Effector CD8-positive, alpha-beta T cell (primary cell): ENCODE results near the gene MEAF6.
"Not testable (repeated sequence)": the region's sequence is repeated elsewhere in the genome, so short reads cannot be mapped to it uniquely, and the experiment has no call there.

Source experiments
- DNase-seq: peaks from one replicate; lab custom pipeline; 2025; lab: John Stamatoyannopoulos, UW

Gene MEAF6

DNA sequence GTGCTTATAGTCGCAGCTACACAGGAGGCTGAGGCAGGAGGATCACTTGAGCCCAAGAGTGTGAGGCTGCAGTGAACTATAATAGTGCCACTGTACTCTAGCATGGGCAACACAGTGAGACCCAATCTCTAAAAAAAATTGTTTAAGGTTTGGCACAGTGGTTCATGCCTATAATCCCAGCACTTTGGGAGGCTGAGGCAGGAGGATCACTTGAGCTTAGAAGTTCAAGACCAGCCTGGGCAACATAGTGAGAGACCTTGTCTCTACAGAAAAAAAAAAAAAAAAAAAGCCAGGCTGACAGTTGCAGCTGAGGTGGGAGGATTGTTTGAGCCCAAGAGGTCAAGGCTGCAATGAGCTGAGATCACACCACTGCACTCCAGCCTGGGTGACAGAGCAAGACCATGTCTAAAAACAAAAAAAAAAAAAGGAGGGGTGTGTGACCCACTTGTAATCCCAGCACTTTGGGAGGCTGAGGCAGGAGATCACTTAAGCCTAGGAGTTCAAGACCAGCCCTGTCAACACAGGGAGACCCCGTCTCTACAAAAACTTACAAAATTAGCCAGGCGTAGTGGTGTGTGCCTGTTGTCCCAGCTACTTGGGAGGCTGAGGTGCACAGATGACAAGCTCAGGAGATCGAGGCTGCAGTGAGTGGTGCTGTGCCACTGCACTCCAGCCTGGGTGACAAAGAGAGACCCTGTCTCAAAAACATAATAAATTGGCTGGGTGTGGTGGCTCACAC, 18.0 kb upstream of the MEAF6 start:
- DNase-seq: not testable (repeated sequence)

DNA sequence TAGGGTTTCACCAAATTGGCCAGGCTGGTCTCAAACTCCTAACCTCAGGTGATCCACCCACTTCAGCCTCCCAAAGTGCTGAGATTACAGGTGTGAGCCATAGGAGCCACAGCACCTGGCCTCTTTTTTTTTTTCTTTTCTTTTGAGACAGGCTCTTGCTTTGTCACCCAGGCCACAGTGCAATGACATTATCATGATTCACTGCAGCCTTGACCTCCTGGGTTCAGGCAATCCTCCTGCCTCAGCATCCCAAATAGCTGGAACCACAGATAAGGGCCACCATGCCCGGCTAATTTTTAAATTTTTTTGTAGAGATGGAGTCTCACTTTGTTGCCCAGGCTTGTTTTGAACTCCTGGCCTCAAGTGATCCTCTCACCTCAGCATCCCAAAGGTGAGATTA, 15.3 kb upstream of the MEAF6 start:
- DNase-seq: not testable (repeated sequence)

DNA sequence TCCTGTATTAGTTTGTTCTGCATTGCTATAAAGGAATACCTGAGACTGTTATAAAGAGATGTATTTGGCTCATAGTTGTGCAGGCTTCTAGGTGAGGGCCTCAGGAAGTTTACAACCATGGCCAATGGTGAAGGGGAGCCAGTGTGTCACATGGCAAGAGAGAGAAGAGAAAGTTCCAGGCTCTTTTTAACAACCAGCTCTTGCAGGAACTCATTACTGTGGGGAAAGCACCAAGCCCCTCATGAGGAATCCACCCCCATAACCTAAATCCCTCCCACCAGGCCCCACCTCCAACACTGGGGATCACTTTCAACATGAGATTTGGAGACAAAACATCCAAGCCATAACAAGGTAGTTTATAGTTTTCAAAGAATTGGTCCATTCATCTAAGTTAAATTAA, 5.0 kb upstream of the MEAF6 start:
- DNase-seq: no peak

DNA sequence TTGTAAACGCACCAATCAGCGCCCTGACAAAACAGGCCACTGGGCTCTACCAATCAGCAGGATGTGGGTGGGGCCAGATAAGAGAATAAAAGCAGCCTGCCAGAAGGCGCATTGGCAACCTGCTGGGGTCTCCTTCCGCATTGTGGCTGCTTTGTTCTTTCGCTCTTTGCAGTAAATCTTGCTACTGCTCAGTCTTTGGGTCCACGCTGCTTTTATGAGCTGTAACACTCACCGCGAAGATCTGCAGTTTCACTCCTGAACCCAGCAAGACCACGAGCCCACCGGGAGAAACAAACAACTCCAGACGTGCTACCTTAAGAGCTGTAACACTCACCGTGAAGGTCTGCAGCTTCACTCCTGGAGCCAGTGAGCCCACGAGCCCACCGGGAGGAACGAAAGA, 4.4 kb upstream of the MEAF6 start:
- peak; percentile 50 for DNase-seq

DNA sequence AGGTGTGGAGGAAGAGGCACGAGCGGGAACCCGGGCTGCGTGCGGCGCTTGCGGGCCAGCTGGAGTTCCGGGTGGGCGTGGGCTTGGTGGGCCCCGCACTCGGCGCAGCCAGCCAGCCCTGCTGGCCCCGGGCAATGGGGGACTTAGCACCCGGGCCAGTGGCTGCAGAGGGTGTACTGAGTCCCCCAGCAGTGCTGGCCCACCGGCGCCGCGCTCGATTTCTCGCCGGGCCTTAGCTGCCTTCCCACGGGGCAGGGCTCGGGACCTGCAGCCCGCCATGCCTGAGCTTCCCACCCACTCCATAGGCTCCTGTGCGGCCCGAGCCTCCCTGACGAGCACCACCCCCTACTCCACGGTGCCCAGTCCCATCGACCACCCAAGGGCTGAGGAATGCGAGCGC, 3.7 kb upstream of the MEAF6 start:
- DNase-seq: not testable (repeated sequence)

DNA sequence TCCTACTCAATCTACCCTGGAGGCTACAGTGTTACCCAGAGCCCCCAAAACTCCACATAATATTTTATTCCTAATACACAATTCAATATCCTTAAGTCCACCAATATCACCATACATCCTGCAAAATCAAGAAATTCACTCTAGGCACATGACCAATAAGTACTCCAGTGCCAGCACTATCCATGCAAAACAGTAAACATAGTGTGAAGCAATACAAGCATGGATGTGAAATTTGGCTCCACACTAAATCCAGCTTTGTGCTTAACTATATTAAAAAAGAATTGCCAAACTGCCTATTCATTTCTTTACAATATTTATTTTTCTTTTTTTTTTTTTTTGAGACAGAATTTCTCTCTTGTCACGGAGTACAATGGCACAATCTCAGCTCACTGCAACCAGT, 3.0 kb upstream of the MEAF6 start:
- DNase-seq: no peak

DNA sequence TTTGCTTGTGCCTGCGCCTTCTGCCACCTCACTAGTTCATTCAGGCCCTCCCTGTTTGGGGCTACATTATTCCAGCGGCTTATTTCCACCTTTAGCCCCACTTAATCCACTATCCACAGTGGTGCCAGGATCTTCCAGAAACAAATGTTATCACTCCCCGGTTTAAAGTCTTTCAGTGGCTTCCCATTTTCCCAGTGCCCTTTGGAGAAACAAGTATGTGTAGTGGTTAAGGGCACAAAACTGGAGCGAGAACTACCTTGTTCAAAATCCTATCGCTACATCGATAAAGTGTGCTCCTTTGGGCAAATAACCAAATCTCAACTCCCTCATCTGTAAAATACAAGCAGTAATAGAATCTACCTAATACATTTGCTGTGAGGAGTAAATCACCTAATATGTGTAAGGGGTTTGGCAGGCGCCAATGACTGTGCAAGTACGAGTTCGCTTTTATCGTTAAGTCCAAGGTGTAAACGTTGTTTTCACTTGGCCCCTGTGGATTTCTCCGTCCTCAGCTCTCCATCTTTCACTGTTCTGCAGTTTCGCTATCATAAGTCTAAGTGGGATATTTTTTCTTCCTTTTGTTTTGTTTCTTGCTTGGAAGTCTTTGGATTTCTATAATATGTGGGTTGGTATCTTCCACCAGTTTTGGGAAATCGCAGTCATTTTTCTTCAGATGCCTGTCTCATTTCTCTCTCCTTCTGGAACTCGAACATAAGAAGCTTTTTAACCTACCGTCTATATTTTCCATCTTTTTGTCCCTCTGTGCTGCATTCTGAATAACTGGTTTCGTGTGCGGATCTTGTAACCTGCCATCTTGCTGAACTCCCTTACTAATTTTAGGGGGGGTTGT, 844 bp upstream of the MEAF6 start:
- no peak for DNase-seq

DNA sequence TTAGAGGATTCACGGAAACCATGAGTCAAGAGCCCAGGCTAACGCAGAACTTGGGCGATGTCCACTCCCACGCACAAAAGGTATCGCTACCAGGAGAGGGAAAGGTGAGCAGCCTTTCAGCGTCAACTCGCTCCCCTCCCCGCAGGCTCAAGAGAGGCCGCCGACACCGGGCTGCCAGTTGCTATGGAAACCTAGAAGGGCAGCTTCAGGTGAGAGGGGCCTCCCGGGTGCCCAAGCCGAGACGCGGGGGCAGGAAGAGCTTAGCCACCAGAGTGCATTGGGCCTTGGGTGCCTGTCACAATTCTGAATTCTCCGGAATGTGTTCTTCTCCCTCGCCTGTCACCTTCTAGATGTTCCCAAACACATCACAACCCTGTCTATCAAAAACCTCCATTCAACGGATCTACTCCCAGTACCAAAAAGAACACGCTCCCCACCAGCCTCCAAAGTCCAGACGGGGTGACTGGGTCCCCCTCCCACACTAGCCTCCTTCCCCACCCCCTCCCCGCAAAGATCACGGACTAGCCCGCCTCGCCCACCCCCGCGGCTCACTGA, 694 bp downstream of the MEAF6 start:
- peak; percentile 15 for DNase-seq

DNA sequence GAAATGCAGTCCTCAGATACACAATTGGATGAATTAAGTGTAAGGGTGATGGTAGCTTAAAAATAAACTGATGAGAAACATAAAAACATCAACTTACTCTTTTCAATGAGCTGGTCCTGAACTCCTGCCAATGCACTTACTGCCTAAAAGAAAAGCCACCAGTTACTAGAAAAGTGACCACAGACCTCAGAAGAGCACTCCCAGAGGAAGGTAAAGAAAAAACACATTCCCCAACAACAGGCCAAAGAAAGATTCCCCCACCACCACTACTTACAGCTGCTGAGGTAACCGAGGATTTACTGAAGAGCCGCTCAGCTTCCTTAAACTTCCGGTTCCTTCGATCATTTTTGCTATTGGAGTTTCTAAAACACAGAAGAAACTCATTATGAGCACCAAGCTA, 5.4 kb downstream of the MEAF6 start:
- DNase-seq: no peak

DNA sequence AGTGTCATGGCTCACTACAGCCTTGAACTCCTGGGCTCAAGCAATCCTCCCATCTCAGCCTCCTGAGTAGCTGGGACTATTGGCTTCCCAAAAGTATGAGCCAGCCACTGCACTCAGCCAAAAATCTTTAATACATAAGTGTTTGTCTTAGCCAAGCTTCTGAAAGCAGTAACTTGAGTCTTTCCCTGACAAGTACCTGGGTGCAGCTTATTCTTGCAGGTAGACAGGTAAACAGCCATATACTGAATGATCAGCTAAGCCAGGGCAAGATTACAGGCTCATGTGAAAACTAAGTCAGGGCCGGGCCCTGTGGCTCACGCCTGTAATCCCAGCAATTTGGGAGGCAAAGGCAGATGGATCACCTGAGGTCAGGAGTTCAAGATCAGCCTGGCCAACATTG, 7.8 kb downstream of the MEAF6 start:
- no peak for DNase-seq

DNA sequence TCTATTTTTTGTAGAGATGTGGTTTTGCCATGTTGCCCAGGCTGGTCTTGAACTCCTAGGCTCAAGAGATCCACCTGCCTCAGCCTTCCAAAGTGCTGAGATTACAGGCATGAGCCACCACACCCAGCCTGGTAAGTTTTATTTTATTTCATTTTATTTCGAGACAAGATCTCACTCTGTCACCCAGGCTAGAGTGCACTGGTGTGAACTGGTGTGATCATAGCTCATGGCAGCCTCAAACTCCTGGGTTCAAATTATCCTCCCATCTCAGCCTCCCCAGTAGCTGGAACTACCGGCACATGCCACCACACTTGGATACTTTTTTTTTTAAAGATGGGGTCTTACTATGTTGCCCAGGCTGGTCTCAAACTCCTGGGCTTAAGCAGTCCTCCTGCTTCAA, 11.8 kb downstream of the MEAF6 start:
- not testable (repeated sequence) for DNase-seq

DNA sequence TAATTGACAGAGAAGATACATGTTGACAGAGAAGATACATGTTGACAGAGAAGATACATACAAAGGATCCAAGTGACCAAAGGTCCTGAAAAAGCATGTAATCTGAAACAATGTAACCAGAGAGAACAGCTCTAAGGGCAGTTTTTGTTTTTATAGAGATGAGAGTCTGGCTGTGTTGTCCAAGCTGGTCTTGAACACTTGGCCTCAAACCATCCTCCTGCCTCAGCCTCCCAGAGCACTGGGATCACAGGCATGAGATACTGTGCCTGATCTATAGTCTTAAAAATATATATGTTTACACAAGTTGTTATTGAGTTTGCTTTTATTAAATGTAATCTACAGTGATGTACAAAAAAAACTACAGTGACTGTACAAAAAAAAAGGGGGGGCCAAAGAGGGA, 12.5 kb downstream of the MEAF6 start:
- DNase-seq: no peak

DNA sequence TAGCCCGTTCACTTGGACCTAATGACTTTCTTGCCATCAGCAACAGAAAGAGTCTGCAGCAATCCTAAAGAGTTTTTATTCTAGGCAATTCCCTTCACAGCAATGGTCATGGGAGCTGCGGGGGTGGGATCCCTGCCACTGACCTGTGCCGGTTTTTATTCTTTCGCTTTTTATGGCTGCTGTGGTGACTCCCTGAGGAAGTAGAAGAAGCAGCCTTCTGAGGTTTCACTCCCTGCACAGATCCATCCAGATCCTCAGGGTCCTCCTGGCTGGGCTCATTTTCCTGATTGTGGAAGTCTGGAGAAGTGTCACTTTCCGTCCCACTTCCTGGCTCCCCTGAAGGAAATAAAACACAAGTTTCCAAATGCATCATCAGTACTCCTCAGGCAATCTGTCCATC, 12.9 kb downstream of the MEAF6 start:
- no peak for DNase-seq

DNA sequence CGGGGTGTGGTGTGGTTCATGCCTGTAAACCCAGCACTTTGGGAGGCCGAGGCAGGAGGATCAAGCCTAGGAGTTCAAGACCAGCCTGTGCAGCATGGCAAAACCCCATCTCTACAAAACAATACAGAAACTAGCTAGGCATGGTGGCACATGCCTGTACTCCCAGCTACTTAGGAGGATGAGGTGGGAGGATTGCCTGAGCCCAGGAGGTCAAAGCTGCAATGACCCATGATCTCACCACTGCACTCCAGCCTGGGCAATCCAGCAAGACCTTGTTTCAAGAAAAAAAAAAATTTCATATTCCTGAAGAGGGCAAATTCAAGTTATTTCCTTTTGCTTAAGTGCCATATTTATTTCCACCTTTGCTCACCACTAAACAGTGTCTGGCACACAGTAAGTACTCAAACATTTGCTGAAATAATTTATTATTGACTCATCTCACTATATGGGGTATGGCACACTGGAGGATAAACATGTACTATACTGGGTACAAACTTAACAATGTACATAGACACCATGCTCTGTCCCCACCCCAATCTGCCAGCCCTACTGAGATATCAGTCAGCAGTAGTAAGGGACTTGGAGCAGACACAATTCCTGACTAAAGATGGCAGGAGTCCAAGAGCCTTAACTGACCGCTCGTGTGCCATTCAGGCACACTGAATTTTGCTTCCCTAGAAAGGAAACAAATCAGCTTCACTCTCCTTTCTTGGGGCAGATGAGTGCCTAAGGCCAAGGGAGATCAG, 15.5 kb downstream of the MEAF6 start:
- DNase-seq: no peak

DNA sequence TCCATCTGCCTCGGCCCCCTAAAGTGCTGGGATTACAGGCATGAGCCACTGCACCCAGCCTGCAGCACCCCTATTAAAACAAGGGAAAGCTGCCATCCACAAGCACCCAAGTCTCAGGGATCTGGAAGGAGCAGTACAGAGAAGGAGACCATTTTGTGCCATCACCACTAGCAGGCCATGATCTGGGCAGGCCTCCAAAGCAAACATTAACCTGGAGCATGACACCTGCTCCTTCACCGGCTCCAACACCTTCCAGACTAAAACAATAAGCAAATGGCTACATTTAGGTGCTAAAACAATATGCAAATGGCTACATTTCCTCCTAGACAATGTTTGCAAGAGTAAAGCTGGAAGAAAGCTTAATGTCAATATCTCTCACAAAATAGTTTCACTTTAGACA, 16.7 kb downstream of the MEAF6 start:
- DNase-seq: no peak

DNA sequence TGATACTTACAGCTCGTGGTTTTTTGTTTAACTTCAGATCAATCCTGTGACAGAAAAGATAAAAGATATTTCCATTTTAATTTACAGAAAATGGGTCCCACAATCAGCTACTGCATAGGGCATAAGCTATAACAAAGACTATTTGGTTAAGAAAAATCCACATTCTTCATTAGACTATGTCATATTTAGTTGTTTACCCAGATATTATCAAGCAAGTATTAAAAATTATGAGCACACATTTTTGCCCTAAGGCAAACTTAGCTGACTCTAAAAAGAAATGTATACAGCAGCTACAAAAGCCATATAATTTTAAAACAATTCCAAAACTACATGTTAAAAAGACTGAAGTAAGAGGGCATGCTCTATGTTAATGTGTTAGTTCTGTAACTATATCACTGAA, 18.7 kb downstream of the MEAF6 start:
- no peak for DNase-seq

DNA sequence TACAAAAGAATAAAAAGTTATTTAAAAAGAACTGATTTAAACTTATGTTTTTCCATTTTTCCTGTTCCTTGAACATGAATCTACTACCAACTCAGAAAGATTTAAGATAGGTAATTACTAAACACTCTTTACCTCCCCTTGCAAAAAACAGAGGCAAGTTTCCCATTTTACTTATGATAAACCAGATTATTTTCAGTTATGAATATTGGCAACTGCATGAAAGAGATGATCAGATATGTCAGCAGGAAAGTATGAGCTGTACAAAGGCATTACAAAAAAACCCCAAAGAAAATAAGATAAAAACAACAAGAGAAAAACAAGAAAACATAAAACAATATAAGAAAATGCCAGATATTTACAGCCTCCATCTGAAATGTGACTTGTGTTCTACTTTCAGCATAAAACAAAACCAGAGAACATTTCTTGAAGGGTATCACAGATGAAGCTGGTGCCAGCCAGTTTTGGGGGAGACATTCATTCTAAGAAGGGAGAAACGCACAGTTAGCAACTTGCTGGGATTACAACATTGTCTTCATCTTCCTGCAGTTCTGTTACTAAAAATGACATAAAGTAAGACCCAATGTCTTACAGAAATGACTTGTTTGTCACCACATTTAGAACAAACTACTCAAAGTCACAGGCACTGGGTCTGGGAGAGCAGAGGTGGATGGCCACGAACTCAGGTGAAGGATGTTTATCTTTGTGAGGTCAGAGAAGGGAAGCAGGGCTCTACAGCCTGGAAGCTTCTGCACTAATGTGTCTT, 21.0 kb downstream of the MEAF6 start:
- no peak for DNase-seq

DNA sequence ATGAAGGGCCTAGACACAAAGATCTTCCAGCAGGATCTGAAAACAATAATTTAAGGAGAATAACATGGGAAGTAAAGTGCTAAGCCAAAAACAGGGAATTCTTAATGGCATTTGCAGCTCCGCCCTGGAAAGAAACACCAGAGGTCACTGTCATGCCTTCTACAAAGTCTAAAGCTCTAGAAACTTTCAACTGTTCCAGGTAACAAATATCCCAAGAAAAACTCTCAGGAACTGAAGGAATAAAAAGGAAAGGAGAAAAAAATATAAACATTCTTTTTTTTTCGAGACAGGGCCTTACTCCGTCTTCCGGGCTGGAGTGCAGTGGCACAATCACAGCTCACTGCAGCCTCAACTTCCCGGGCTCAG, 27.0 kb downstream of the MEAF6 start:
- DNase-seq: no peak

DNA sequence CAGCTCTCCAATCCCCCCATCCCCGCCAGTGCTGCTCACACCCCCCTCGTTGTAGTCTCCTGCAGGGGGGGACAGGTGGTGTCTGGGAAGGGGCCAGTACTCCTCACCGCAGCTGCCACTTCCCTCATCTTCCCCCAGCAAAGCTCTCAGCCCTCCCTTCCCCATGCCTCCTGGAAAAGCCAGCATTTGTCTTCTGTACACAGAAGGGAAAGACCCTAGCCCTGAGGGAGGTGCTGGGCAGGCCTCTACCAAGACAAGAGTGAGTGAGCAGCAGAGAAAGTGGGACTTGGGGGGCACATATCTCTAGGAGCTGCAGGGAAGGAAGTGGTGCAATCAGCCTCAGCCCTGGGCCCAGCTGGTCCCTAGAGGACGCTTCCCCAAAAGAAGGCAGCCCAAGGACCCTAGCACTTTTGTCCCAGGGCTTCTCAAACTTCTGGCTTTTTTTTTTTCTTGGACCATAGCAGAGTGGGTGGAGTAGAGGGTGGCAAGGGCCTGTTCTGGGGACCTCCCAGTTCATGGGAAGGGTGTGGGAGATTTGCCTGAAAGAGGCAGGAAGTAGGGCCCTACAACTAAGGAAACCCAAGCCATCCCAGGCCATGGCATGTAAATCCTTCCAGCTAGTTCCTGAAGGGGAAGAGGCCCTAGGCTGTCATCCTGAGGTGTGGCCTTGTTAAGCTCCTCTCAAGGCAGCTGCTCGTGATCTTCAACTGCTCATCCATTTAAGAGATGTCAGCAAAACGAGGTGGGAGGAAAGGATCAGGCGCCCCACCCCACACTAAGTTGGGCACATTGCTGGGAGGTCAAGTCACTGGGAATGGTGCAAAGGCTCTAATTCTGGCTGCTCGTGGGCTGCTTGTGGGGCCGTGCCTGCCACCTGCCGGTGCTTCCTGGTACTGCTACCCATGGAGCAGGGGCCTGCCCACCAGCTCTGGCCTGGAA, 27.6 kb downstream of the MEAF6 start:
- DNase-seq: peak; percentile 71

DNA sequence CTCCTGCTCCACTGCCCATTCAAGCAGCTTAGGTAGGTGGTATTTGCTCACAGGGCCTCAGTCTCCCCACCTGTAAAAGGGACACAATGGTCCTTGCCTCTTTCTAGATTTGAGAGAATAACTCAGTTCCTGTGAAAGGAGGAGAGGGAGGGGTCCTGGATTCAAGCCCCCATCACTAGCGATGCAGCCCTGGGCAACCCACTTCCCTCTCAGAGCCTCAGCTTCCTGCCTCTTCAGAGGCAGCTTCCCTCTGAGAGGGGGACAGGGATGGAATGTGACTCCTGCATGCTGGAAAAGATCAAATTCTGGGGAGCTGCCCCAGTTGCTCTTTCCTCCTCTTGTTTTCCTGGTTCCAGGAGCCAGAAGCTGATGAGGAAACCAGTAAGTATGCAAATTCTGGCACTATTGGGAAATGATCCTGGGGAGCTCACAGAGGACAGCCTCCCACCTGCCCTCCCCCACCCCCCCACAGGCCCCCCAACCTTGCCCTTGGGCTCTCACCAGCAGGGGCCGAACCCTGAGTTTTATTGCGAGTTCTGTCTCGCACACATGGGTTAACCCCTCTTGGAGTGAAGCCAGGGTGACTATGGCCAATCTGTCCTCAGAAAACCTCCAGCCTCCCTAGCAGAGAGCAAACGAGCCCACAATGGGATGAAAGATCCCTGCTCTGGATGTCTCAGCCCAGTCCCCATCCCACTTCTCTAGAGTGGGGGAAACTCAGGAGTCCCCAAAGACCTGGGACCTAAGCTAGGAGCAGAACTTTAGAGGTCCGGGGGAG, 28.5 kb downstream of the MEAF6 start:
- DNase-seq: no peak
